Germinal center (tissue), 1 donor: ENCODE measurements around the gene GIN1.
"Not testable (repeated sequence)": the region's sequence is repeated elsewhere in the genome, so short reads cannot be mapped to it uniquely, and the experiment has no call there.

Experiments
- DNase-seq: peaks from one replicate; pipeline ENCODE4 v3.0.0; 2012; ENCODE audit warnings: mixed read lengths, low spot score

Gene GIN1

DNA sequence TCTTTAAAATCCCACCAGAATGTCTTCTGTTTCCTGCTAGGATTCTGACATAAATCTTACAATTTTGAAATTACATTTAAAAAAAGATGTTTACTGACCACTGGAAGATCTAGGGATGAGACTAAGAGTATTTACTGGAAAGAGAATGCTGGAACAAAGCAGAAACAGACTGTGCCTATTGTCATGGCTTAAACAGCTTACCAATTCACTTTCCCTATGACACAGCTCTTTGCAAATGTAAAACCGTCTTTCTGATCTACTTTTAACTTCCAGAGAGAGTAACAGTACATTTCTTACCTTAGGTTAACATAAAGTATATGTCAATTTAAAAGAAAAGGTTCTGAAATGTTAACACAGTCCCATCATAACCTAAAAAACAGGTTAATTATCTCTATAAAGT, 10.7 kb downstream of the GIN1 start:
- no peak for DNase-seq

DNA sequence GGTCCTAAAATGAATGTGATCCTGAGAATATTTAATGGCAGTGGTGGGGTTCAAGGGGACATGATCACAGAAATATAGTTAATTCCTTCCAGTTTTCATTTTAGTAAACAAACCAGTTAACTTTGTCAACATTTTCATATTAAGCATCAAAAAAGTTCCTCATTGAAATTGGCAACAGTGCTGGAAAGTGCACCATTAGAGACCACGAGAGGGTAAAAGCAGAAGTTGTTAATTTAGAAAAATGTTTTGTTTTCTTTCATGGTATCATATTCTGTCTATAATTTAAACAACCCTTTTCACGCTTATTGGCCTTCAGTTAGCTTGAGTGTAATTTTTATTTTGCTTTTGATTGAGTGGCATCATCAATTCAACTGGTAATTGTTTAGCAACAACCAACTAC, 11.9 kb downstream of the GIN1 start:
- DNase-seq, result no peak

DNA sequence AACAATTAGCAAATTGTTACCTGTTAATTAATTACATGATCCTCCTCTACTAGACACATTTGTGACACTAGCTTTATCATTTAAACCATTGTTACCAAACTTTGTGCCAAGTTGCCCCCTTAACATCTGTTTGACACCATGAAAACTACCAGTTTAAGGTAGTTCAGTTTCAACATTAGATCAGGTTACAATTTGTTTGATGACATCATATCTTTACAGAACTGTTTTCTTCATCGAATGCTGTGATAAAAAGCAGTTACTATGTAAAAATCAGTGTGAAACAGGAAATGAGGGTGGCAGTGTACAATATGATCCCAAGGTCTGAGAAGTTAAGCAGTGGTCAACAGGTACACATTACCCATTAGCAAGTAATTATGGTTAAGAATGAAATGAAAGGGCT, 17.7 kb downstream of the GIN1 start:
- DNase-seq, result no peak

DNA sequence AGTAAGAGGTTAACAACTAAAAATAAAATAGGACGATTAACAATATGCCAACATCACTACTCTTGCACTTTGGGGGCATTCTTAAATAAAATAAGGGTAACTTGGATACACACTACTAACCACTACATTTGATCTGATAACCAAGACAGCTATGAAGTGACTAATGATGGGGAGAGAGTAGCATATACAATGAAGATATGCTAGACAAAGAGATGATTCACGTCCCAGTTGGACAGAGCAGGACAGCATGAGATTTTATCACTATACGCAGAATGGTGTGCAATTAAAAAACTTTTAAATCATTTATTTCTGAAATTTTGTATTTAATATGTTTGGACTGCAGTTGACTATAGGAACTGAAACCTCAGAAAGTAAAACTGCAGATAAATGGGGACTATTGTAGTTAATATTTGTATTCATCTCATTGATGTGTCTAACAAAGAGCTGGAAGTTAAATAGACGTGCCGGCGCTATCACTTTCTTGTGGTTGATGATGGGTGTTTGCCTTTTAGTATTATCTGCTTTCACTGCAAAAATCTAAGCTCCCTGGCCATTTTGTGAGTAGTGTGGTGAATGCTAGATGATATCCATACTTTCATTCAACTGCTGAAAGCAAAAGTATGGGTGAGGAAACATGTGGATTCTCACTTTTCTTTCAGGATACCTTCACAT, 18.7 kb downstream of the GIN1 start:
- DNase-seq, result no peak

DNA sequence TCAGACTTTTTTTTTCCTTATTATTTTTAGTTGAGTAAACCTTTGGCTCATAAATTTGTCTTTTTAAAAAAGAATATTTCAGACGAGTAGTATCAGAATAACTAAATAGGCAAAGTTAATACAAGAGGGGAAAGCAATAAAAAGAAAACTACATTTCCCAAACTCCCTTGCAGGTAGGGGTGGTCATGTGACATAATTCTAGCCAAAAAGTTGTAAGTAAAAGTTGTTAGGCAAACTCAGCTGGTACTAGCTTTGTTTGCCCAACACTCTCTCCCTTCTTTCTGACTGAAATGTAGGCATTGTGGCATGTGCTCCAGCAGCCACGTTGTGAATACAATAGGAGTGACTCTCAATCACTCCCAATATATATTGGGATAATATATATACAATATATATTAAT, 20.9 kb downstream of the GIN1 start:
- DNase-seq, result no peak

DNA sequence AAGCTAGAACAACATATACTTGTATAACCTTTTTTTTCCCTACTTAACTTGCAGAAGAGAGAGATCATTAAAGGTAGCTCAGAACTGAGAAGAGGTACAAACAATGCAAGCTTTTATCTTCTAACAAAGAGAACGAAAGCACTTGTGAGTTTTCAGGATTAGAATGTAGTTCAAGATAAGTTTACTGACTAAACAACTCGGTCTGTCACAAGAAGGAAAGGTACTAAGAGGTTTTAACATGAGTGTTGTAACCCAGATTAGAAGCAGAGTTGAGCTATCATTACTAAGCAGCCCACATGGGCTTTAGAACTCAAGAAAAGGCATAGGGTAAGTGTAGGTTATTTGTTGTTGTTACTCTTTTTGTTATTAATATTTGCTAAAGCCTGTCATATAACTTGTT, 25.2 kb downstream of the GIN1 start:
- no peak for DNase-seq

DNA sequence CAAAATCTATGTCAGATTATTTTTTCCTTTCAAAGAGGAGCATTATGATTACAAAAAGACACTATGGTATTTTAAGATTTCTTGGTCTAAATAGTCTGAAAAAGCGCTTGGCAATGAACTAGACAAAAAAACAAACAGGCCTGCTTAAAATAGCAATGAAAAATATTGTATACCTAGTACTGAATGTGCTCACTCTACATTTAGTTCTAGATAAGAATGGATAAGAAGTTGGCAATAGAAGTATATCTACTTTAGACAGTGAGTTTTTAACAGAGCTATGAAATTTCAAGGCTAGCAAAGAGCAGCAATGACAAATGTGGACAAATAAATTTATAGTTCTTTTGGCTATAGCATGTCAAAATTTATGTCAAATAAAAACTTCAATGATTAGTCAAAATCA, 26.2 kb downstream of the GIN1 start:
- no peak for DNase-seq

DNA sequence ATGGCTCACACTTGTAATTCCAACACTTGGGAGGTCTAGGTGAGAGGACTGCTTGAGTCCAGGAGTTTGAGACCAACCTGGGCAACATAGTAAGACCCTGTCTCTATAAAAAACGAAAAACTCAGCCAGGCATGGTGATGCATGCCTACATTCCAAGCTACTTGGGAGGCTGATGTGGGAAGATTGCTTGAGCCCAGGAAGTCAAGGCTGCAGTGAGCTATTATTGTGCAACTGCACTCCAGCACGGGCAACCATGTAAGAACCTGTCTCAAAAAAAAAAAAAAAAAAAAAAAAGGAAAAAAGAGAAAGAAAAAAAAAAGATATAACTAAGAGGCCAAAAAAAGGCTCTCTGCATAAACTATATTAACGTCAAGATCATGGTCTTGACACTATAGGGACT, 27.3 kb downstream of the GIN1 start:
- DNase-seq, result no peak

DNA sequence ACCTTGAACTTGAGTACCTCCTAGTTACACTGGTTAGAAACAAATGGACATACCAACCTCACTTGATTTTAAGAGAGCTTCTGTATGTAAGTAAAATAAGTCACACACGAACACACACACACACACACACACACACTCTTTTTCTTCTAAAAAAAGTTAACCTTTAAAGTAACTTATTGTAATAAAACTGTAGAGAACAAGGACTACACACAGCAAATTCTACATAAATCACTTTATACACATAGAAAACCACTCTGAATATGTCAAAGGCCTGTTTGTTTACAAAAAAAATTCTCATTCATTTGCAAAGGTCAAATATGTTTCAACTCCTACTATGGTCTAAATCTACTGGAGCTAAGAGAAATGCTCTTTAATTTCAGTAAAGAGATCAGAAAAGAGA, 29.1 kb downstream of the GIN1 start:
- no peak for DNase-seq

DNA sequence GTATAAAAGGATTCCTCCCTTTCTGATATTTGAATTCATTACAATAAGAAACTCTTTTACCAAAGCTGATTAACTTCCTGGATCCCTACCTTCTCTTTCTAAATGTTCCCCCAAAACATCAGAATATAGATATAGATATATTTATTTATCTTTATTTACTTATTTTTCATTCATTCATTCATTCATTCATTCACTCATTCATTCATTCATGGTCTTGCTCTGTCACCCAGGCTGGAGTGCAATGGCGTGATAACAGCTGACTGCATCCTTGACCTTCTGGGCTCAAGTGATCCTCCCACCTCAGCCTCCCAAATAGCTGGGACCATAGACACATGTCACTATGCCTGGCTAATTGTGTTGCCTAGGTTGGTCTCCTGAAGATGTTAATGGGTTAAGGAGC, 30.7 kb downstream of the GIN1 start:
- no peak for DNase-seq

DNA sequence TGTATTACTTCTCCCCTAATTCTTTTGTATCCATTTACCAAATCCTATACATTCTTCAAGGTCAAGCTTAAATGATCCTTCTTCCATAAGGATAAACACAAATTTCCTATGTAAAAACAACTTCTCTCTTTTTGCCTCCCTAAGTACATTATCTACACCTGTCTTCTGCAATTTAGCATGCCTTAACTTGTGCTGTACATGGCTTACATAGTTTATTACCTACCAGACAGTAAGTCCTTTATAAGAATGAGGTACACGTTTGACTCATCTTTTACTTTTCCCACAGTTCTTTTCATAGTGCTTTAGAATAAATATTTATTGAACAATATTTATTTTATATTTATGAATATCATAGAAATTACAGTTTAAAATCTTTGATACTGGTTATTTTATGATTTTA, 33.4 kb downstream of the GIN1 start:
- no peak for DNase-seq

DNA sequence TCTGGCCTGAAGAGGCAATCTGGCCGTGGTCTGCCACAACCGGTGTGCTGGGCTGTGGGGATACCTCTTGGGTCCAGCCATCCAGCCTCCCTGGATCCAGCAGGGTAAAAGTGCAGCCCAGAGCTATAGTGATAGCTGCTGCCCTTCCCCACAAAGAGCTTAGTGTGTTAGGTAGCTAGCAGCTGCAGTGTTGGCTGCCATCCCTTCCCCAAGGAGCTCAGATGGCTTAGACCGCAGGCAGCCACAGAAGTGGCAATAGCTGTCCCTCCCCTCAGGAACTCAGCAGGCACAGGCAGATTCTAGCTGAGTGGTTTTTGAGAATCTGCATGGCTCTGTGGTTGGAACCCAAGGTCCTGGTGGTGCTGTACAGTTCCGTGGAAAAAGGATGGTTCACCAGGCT, 40.1 kb downstream of the GIN1 start:
- DNase-seq, result no peak

DNA sequence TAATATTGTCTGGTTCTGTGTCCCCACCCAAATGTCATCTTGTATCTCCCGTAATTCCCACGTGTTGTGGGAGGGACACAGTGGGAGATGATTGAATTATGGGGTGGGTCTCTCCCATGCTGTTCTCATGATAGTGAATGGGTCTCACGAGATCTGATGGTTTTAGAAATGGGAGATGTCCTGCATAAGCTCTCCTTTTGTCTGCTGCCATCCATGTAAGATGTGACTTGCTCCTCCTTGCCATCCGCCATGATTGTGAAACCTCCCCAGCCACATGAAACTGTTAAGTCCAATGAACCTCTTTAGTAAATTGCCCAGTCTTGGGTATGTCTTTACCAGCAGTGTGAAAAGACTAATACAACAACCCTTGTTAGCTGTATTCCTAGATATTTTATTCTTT, 44.5 kb downstream of the GIN1 start:
- no peak for DNase-seq

DNA sequence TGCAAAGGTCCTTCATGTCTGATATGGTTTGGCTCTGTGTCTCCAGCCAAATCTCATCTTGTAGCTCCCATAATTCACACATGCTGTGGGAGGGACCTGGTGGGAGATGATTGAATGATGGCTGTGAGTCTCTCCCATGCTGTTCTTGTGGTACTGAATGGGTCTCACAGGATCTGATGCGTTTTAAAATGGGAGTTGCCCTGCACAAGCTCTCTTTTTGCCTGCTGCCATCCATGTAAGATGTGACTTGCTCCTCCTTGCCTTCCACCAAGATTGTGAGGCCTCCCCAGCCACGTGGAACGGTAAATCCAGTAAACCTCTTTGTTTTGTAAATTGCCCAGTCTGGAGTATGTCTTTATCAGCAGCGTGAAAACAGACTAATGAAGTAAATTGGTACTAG, 46.4 kb downstream of the GIN1 start:
- not testable (repeated sequence) for DNase-seq

DNA sequence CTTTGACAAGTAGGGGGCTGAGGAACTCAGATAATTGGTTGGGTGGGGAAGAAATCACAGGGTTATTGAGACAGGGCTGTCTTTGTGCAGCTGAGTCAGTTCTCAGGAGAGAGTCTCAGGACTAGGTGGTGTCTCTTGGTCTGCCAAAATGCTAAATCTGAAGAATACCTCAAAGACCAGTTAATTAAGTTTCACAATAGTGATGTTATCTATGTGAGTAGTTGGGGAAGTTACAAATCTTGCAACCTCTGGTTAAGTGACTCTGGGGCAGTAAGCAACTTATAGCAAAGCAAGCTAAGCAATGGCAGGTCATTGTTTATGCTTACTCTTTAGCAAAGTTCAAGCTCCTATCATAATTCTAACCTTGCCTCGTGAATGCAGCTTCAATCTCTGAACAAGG, 53.6 kb downstream of the GIN1 start:
- DNase-seq, result no peak

DNA sequence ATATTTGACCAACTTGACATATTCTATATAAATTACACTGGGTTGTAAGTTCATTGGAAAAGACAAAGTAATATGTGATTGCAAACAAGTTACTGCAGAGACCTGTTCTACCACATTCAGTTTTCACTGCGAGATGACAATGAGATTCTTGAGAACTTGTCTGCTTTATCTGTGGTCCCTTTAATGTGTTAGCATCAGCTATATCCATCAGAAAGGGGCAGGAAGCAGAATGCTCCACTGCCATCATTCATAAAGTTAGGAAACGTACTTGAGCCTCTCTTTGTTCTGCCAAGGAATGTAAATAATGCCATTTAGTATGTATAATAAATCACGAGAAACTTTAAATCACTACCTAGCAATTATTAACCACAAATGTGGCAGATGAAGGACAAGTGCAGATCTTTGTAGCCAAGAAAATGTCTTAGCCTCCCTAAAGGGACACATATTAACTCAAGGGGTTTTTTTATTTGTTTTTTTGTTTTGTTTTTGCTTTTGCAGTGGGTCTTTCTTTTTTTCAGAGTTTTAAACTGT, 59.4 kb downstream of the GIN1 start:
- no peak for DNase-seq

DNA sequence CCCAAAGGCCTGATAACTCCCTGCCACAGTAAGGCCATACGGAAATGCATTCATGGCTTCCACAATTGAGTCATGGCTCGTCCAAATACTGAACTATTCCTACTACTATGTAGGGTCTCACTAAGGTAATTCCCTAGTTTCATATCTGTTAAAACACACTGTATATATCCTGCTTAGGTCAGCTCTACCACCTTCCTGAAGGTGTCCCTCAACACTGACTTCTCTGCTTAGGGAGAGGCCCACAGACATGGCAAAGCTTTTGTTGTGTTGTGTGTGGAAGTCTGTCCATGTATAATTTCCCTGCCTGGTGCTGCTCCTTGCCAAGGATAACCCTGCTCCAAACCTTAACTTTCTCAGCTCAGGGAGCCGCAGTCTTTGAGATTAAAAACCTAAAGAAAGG, 60.4 kb downstream of the GIN1 start:
- DNase-seq, result no peak

DNA sequence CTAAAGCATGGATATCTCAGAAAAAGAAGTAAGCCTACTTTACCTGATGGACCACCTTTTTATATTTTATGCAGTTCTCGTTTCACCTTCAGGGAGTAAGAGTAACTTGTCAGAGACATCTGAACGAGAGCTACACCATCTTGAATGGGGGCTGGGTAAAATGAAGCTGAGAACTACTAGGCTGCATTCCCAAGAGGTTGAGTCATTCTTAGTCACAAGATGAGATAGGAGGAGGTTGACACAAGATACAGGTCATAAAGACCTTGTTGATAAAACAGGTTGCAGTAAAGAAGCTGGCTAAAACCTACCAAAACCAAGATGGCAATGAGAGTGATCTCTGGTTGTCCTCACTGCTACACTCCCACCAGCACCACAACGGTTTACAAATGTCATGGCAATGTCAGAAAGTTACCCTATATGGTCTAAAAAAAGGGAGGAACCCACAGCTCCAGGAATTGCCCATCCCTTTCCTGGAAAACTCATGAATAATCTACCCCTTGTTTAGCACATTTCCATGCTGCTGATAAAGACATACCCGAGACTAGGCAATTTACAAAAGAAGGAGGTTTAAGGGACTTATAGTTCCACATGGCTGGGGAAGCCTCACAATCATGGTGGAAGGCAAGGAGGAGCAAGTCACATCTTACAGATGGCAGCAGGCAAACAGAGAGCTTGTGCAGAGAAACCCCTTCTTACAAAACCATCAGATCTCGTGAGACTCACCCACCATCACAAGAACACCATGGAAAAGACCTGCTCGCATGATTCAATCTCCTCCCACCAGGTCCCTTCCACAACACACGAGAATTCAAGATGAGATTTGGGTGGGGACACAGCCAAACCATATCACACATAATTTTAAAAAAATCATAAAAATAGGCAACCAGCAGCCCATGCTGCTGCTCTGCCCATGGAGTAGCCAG, 62.5 kb downstream of the GIN1 start:
- DNase-seq, result no peak

DNA sequence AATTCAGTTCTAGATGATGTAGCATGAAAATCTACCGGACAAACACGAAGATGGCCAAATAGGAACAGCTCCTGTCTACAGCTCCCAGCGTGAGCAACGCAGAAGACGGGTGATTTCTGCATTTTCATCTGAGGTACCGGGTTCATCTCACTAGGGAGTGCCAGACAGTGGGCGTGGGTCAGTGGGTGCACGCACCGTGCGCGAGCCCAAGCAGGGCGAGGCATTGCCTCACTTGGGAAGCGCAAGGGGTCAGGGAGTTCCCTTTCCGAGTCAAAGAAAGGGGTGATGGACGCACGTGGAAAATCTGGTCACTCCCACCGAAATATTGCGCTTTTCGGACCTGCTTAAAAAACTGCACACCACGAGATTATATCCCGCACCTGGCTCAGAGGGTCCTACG, 73.2 kb downstream of the GIN1 start:
- not testable (repeated sequence) for DNase-seq

DNA sequence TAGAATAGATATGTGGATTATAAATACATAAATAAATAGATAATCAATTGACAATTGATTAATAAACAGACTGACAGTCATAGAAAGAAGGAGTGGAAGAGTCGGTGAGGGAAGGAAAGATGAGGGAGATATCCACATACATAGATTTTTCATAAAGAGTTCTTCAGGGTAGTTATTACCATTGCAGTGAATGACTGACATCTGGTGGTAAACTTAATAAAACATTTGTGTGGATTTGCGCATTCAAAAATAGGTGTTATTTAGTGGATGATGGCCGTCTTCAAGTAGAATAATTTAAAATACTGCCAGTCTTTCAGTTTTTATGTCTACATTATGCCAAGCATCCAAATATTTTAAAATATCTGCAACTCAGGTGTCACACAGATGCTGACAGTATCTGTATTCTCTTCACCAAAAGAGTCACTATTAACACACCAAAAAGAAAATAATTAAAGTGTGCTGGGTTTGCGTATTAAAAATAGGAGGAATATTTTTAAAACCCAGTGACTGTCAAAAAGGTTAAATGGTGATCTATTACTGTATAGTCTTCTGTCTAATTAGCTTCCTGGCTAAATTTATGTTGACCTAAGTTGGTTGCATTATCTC, 78.8 kb downstream of the GIN1 start:
- no peak for DNase-seq

DNA sequence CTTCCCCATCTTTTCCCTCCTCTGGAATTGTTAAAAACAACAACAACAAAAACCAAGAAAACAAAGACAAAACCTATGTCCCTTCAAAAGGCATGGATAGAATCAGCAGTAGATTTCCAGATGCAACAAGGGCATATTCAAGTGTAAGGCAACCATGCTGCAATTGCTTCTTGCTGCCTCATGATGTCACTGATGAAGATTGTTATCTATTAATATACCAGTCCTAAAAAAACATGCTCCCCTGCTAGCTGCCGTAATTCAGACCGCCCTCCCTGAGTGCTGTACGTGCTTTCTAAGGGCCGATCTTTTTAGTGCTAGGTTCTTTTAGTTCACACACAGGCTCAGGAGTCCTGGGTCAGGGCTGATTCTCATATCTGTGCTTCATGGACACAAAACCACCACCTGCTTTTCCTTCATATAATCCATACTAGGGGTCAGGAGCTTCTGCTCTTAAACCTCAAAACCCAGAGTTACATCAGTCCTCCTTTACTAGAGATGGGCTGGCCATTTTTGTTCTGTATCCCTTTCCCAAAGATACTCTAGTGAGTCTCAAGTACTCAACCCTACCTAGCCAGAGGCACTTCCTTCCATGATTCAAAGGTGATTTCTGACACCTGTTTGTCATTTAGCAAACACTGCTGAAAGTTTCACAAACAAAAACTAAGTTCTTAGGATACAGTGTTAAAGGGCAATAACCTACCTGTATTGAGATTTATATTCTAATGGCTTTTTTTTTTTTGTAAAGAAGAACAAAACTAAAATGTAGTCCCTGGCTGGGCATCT, 82.1 kb downstream of the GIN1 start:
- DNase-seq, result no peak

DNA sequence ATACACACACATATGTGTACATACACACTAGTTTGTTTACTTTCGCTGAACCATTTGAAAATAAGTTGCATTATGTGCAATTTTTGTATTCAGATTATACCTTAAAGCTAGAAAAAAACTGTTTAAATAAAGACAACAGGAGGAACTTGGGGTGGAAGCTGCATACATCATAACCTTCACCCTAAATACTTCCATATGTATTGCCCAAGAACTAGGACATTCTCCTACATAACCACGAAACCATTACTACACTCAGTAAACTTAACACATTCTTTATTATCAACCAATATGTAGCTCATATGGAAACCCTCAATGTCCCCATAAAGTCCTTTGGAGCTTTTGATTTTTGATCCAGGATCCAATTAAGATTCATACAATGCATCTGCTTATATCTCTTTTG, 83.3 kb downstream of the GIN1 start:
- no peak for DNase-seq
